Activated CD4-positive, alpha-beta memory T cell treated with anti-CD3 and anti-CD28 coated beads for 36 hours (primary cell): ENCODE measurements around the gene TGFBR2. TPM values are rescaled to one million over a fixed set of nuclear protein-coding genes. Genes with fewer than 3 reads are reported as not detected.

Source experiments
- CTCF ChIA-PET: fragments of 350-600 bp; sonication (Branson Sonifier 250); formaldehyde crosslinking; loops from one replicate; lab custom pipeline; 2021; ENCODE audit warnings: antibody characterized with exemption, inconsistent platforms; lab: Charles Lee
- POLR2A ChIA-PET: fragments of 350-600 bp; sonication (Branson Sonifier 250); formaldehyde crosslinking; loops from one replicate; lab custom pipeline; 2021; ENCODE audit warnings: antibody characterized with exemption; lab: Charles Lee
- DNase-seq: peaks from one replicate; pipeline ENCODE4 v3.0.0-alpha.2; 2020
- H3K27ac Mint-ChIP-seq: one replicate; pipeline ENCODE4 v1.8.0; 2021; ENCODE audit warnings: mixed read lengths
- H3K27me3 Mint-ChIP-seq: one replicate; pipeline ENCODE4 v1.8.0; 2021; ENCODE audit warnings: mixed read lengths
- H3K36me3 Mint-ChIP-seq: one replicate; pipeline ENCODE4 v1.8.0; 2021; ENCODE audit warnings: mixed read lengths
- H3K4me1 Mint-ChIP-seq: one replicate; pipeline ENCODE4 v1.8.0; 2021; ENCODE audit warnings: low read depth, mixed read lengths
- H3K4me3 Mint-ChIP-seq: one replicate; pipeline ENCODE4 v1.8.0; 2021; ENCODE audit warnings: mild to moderate bottlenecking, mixed read lengths
- H3K9me3 Mint-ChIP-seq: one replicate; pipeline ENCODE4 v1.8.0; 2021; ENCODE audit warnings: mixed read lengths
- intact Hi-C: fragments of 100-400 bp; cut with micrococcal nuclease; formaldehyde crosslinking; loops from one replicate; pipeline ENCODE4 v1.15.1; 2023
- total RNA-seq, 2 experiments: library from RNA; stranded (reverse); gene quantifications; one replicate each; pipeline ENCODE4 v1.2.3, GENCODE V29; 2021

Gene TGFBR2
- total RNA-seq, 2 experiments from 2014 or later, result 36.8 to 37.0 TPM

DNA sequence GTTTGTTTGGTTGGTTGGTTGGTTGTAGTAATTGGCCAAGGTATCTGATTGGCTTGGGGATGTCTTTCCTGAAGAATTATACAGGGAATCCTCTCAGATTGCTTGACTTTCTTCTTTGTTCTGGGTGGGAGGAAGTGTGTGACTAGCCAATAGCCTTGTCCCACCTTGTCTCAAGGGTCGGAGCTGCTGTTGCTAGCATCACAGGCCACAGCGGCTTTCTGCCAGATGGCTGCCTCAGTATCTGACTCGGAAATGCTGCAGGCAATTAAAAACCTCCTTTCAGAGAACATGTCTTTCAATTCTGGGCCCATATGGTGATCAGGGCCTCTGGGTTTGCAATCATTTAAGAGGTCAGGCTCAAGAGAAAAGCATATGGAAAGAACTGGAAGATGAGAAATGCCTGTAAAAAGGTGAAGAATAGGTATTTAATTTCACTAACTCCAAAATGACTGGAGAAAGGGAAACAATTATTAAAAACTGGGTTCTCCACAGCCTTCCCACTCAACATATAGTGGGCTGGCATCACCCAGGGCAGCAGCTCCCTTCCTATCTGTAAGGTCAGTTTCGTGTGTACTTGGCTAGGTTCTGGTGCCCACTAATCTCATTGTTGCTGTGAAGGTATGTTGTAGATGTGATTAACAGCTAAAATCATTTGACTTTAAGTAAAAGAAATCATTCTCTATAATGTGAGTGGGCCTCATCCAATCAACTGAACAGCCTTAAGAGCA, 32.4 kb downstream of the TGFBR2 start:
- peaks cover 21% of the 10 kb centered on the region for H3K36me3 Mint-ChIP-seq
- no peak for DNase-seq
- no peaks in the 10 kb centered on the region for H3K9me3 Mint-ChIP-seq
- peak overlapping the region; percentile 40 for H3K4me3 Mint-ChIP-seq
- ChIA-PET POLR2A (interaction anchor here (0.8 to 17.4 kb wide), 6 partner anchors 7 to 33 kb away, joined by 3 to 200 read pairs (median 12); partner anchors contain the start of gene TGFBR2), CTCF (interaction anchor here (0.8 to 1.3 kb wide), 4 partner anchors 16 to 55 kb away, joined by 3 to 6 read pairs (median 3); no protein-coding TSS in a partner anchor)
- peak overlapping the region; percentile 91 for H3K27ac Mint-ChIP-seq
- peaks cover 87% of the 10 kb centered on the region for H3K4me1 Mint-ChIP-seq
- intact Hi-C loops, result no loop called here
- H3K27me3 Mint-ChIP-seq, result no peaks in the 10 kb centered on the region

DNA sequence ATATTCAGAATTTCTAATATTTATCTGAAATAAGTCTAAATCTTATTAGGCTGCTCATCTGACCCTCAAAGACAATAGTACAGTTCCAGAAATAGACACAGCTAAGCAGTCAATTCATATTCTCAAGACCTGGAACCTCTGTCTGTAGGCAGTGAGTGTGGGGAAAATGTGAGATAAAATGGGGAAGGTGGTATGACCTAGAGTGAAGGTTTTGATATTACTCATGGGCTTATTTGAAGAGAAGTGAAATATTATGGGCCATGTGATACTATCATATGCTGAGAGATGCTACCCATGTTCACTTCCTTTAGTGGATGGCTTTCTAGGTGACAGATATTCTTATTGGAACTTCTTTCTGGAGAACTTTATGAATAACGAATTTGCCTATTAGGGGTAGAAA, 33.5 kb downstream of the TGFBR2 start:
- intact Hi-C loops, result loop anchor here (1.0 to 10.0 kb wide), 4 partner anchors 9 to 575 kb away; no protein-coding TSS in a partner anchor
- peak overlapping the region; percentile 15 for H3K4me3 Mint-ChIP-seq
- CTCF ChIA-PET, result interaction anchor here (1.2 to 1.3 kb wide), 5 partner anchors 11 to 53 kb away, joined by 3 to 6 read pairs (median 3); no protein-coding TSS in a partner anchor
- POLR2A ChIA-PET, result interaction anchor here (1.3 to 17.4 kb wide), 7 partner anchors 9 to 33 kb away, joined by 5 to 200 read pairs (median 9); partner anchors contain the start of gene TGFBR2
- H3K9me3 Mint-ChIP-seq, result no peaks in the 10 kb centered on the region
- H3K4me1 Mint-ChIP-seq, result peaks cover 87% of the 10 kb centered on the region
- H3K36me3 Mint-ChIP-seq, result peaks cover 19% of the 10 kb centered on the region
- no peak for DNase-seq
- H3K27ac Mint-ChIP-seq, result peak overlapping the region; percentile 91
- H3K27me3 Mint-ChIP-seq, result no peaks in the 10 kb centered on the region

DNA sequence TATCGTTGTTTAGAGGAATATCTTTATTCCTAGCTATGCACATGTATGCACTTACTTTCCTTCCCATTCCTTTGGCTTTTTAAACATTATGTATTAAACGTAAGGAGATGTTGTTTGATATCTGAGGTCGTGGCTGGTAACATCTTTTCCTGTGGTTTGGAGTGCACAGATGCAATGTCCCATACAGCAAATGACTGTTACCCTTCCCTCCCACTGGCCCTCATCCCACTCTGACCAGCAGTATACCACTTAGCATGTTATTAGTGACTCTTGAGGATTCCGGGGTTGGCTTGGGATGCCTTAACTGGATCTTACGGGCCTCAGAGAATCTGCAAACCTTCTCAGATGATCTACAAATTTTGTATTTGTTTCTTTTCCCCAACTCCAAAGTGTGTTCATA, 34.5 kb downstream of the TGFBR2 start:
- H3K4me3 Mint-ChIP-seq, result no peak overlapping the region
- no peaks in the 10 kb centered on the region for H3K27me3 Mint-ChIP-seq
- ChIA-PET POLR2A (interaction anchor here (1.0 to 17.4 kb wide), 7 partner anchors 9 to 34 kb away, joined by 3 to 200 read pairs (median 8); partner anchors contain the start of gene TGFBR2), CTCF (interaction anchor here (1.3 kb wide), 1 partner anchor 28 kb away, joined by 3 read pairs; no protein-coding TSS in a partner anchor)
- DNase-seq, result no peak
- H3K4me1 Mint-ChIP-seq, result peaks cover 87% of the 10 kb centered on the region
- intact Hi-C loops, result loop anchor here (1.0 to 10.0 kb wide), 4 partner anchors 10 to 574 kb away; no protein-coding TSS in a partner anchor
- peak overlapping the region; percentile 94 for H3K27ac Mint-ChIP-seq
- no peaks in the 10 kb centered on the region for H3K9me3 Mint-ChIP-seq
- H3K36me3 Mint-ChIP-seq, result peaks cover 19% of the 10 kb centered on the region

DNA sequence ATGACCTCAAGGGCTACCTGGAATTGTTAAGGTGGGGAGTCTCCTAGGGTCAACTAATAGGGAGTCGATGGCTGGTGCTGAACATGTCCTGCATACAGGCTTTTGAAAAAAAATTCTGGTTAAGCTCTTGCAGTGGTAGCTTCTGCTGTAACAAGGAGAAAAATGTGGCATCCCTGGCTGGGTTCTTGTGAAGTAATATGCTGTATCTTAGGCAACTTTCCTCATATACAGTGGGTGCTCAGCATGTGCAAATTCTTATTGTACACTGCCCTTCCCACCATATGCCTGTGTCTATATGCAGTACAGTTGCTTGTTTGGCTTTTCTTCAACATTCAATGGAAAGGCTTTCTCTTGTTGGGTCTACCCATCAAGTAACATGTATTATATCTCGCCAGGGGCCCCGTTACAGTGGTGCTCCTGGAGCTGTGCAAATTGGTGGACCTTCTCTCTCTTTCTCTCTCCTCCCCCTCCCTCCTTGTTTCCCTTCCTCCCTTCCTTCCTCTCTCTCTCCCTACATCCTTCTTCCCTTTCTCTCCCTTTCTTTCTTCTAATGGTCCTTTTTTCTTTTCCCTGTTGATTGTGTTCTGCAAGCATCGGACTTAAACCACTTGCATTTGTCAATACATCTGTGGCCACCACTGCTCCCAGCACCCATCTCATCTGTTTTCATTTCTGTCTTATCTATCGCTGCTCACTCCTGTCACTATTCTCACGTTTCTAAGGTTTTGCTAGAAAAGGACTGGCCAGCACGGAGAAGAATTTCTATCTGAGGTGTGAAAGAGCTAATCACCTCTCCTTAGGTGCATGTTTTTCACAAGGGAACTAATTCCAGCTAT, 35.2 kb downstream of the TGFBR2 start:
- no peak for DNase-seq
- intact Hi-C loops, result loop anchor here (10.0 kb wide), 1 partner anchor 573 kb away; no protein-coding TSS in a partner anchor
- Mint-ChIP-seq H3K27ac (peak overlapping the region; percentile 94), H3K4me3 (peak overlapping the region; percentile 7), H3K27me3 (no peaks in the 10 kb centered on the region), H3K9me3 (no peaks in the 10 kb centered on the region), H3K4me1 (peaks cover 93% of the 10 kb centered on the region), H3K36me3 (peaks cover 23% of the 10 kb centered on the region)
- ChIA-PET CTCF (interaction anchor here (0.6 to 0.7 kb wide), 2 partner anchors 240 to 1216 kb away, joined by 3 read pairs; no protein-coding TSS in a partner anchor), POLR2A (interaction anchor here (1.0 to 17.4 kb wide), 5 partner anchors 9 to 35 kb away, joined by 3 to 200 read pairs (median 5); partner anchors contain the start of gene TGFBR2)

DNA sequence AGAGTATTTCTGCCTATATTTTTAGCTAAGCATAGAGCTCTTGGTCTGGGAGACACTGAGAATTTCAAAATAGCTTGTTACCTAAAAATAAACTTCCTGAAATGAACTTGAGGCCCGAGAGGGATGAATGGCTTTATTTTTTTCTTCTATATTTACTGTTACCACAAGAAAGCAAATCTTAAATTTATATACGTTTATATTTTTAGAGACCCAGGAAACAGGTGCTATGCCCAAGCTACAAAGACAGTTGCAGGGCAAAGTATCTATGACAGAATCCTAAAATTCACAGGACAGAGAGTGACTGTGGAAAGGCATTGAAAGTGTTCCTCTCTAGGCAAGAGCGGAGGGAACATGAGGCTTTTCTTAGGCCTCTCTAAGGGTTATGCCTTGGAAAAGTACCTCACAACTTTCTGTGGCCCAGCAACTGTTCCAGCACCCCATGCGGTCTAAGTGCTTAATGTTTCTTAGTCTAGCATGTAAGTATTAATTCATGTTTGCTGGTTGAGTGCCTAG, 36.5 kb downstream of the TGFBR2 start:
- Mint-ChIP-seq H3K27me3 (no peaks in the 10 kb centered on the region), H3K36me3 (peaks cover 27% of the 10 kb centered on the region), H3K4me3 (no peak overlapping the region), H3K9me3 (no peaks in the 10 kb centered on the region), H3K4me1 (peaks cover 92% of the 10 kb centered on the region), H3K27ac (peak overlapping the region; percentile 94)
- intact Hi-C loops, result loop anchor here (10.0 kb wide), 1 partner anchor 572 kb away; no protein-coding TSS in a partner anchor
- POLR2A ChIA-PET, result interaction anchor here (0.6 to 17.4 kb wide), 9 partner anchors 11 to 35 kb away, joined by 3 to 200 read pairs (median 10); partner anchors contain the start of gene TGFBR2
- CTCF ChIA-PET, result interaction anchor here (0.9 to 2.9 kb wide), 5 partner anchors 8 to 51 kb away, joined by 3 to 18 read pairs (median 3); no protein-coding TSS in a partner anchor
- peak; percentile 36 for DNase-seq

DNA sequence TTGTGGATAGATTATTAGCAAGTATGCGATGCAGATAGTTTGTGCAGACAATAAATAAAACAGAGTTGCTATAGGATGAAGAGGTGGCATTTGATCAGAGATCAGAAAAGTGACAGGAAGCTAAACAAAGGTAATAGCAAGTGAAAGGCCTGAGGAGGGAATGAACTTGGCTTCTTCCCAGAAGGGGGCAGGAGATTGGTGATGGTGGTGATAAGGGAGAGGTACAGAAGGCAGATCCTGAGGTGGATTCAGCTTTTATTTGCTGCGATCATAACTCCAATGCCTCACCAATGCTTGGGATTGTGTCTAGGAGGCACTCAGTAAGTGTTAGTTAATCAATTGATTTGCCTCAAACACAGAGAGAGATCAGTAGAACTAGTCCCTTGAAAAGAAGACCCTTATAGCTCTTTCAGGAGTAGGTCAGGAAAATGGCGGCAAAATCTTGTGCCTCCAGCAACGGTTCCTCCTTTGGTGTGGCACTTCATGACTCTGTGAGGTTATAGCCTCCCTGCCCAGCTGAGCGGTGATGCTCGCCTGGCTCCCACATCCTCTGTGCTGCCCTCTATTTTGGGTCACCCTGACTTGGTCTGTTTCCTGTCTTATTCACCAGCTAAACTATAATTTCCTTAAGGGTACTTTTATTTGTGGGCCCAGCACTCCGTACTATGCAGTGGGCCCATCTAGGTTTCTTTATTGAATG, 37.5 kb downstream of the TGFBR2 start:
- H3K27me3 Mint-ChIP-seq, result no peaks in the 10 kb centered on the region
- intact Hi-C loops, result loop anchor here (1.0 to 10.0 kb wide), 8 partner anchors 9 to 609 kb away; no protein-coding TSS in a partner anchor
- peak overlapping the region; percentile 94 for H3K27ac Mint-ChIP-seq
- H3K36me3 Mint-ChIP-seq, result peaks cover 37% of the 10 kb centered on the region
- H3K4me1 Mint-ChIP-seq, result peaks cover 92% of the 10 kb centered on the region
- POLR2A ChIA-PET, result interaction anchor here (1.2 to 17.4 kb wide), 10 partner anchors 9 to 36 kb away, joined by 3 to 200 read pairs (median 10); partner anchors contain the start of gene TGFBR2
- DNase-seq, result peak; percentile 82
- H3K4me3 Mint-ChIP-seq, result peak overlapping the region; percentile 50
- H3K9me3 Mint-ChIP-seq, result no peaks in the 10 kb centered on the region
- CTCF ChIA-PET, result interaction anchor here (0.7 to 2.9 kb wide), 7 partner anchors 9 to 49 kb away, joined by 3 to 18 read pairs (median 3); no protein-coding TSS in a partner anchor

DNA sequence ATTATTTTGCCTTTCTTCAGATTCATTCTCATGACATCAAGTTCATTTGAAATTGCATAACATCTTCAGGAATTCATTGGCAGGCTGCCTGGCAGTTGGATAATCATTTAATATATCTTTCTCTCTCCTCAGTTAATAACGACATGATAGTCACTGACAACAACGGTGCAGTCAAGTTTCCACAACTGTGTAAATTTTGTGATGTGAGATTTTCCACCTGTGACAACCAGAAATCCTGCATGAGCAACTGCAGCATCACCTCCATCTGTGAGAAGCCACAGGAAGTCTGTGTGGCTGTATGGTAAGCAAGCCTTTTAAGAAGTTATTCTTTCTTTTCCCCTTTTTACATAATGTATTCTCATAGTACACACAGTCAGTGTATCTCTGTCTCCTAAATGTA, 38.2 kb downstream of the TGFBR2 start:
- Mint-ChIP-seq H3K27ac (peak overlapping the region; percentile 94), H3K4me1 (peaks cover 92% of the 10 kb centered on the region), H3K9me3 (no peaks in the 10 kb centered on the region), H3K36me3 (peaks cover 44% of the 10 kb centered on the region), H3K4me3 (peak overlapping the region; percentile 50), H3K27me3 (no peaks in the 10 kb centered on the region)
- ChIA-PET CTCF (interaction anchor here (0.8 to 2.9 kb wide), 7 partner anchors 10 to 49 kb away, joined by 3 to 18 read pairs (median 5); no protein-coding TSS in a partner anchor), POLR2A (interaction anchor here (0.7 to 17.4 kb wide), 9 partner anchors 10 to 1785 kb away, joined by 3 to 200 read pairs (median 10); partner anchors contain the start of gene TGFBR2)
- intact Hi-C loops, result loop anchor here (1.0 to 10.0 kb wide), 8 partner anchors 9 to 608 kb away; no protein-coding TSS in a partner anchor
- peak; percentile 75 for DNase-seq

DNA sequence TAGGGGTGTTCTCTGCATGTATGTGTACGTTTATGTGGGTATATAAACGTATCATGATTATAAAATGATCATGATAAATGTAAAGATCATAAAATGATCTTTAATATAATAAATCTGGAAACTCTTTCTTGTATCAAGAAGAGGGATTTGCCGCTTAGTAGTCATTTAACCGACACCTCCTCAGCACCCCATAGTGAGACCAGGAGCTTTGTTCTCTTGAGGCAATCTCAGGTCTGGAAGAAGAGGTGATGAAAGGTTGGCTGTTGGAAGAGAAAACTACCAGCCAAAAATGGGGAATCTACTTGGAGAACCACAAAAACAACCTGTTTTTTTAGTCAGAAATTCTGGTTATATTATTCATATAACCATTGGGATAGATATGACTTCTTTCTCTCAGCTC, 38.7 kb downstream of the TGFBR2 start:
- intact Hi-C loops, result loop anchor here (2.0 to 10.0 kb wide), 2 partner anchors 570 to 608 kb away; no protein-coding TSS in a partner anchor
- no peak for DNase-seq
- Mint-ChIP-seq H3K27me3 (no peaks in the 10 kb centered on the region), H3K4me3 (peak overlapping the region; percentile 50), H3K36me3 (peaks cover 47% of the 10 kb centered on the region), H3K9me3 (no peaks in the 10 kb centered on the region), H3K4me1 (peaks cover 92% of the 10 kb centered on the region), H3K27ac (peak overlapping the region; percentile 94)
- ChIA-PET POLR2A (interaction anchor here (0.7 to 17.4 kb wide), 6 partner anchors 12 to 1785 kb away, joined by 3 to 200 read pairs (median 6); partner anchors contain the start of gene TGFBR2), CTCF (interaction anchor here (0.8 to 2.9 kb wide), 4 partner anchors 11 to 34 kb away, joined by 4 to 18 read pairs (median 5); no protein-coding TSS in a partner anchor)

DNA sequence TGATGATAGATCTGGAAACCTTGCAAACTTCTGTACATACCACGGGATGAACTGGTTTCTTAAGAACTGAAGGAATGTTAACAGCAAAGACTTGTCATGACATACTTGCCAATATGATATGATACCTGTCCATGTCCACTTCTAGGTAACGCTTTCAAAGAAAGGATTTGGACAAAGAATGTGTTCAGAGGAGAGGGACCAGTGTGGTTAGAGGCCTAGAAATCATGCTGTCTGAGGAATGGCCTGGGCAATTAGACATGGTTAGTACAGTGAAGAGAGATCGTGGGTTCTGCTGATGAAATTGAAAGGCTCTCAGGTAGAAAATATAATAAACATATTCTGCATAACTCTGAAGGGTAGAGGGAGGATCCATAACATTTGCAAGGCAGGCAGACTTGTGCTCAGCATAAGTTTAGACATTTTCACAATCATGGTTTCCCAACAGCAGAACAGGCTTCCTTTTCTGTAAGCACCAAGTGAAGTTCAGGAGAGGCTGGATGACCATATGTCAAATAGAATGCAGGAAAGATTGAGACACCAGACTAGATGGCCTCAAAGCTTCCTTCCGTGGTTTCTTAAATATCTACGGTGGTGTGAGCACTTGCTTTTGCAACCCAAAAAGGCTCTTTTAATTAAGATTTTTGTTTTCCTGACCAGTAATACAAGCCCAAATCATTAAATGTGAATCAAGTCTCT, 39.9 kb downstream of the TGFBR2 start:
- peaks cover 60% of the 10 kb centered on the region for H3K36me3 Mint-ChIP-seq
- H3K27ac Mint-ChIP-seq, result peak overlapping the region; percentile 94
- no peaks in the 10 kb centered on the region for H3K27me3 Mint-ChIP-seq
- no peak for DNase-seq
- H3K9me3 Mint-ChIP-seq, result no peaks in the 10 kb centered on the region
- peaks cover 94% of the 10 kb centered on the region for H3K4me1 Mint-ChIP-seq
- H3K4me3 Mint-ChIP-seq, result peak overlapping the region; percentile 0
- intact Hi-C loops, result loop anchor here (10.0 kb wide), 1 partner anchor 568 kb away; no protein-coding TSS in a partner anchor
- POLR2A ChIA-PET, result interaction anchor here (17.4 kb wide), 1 partner anchor 11 kb away, joined by 200 read pairs; no protein-coding TSS in a partner anchor
- CTCF ChIA-PET, result interaction anchor here (1.2 kb wide), 1 partner anchor 8 kb away, joined by 3 read pairs; no protein-coding TSS in a partner anchor
